ENCODE measurements around the gene GZF1.

The GZF1 gene

GRCh38 chr20:23409800-23410199 is 47.8 kb downstream of the GZF1 start:
- H3K4me1 ChIP-seq (ENCODE audit: control insufficient read depth, insufficient read depth, low read depth, low read length), result peaks cover 3% of the 10 kb centered on the region
- H3K18ac ChIP-seq (ENCODE audit: low read depth in 1 of 2, low read length in 2 of 2), result peak overlapping the region in 1 of 2 experiments; percentile 34
- no peak overlapping the region for H3K4me3 ChIP-seq (ENCODE audit: insufficient read depth in 1 of 2, low read depth in 1 of 2, low read length in 2 of 2)
- H2AFZ ChIP-seq (ENCODE audit: low read depth, low read length), result no peak overlapping the region
- no peaks in the 10 kb centered on the region for H3K9me3 ChIP-seq (ENCODE audit: control insufficient read depth, low read length)
- H2AK5ac ChIP-seq (ENCODE audit: low read length, severe bottlenecking), result no peak overlapping the region
- no peak overlapping the region for H3K23ac ChIP-seq (ENCODE audit: low read length in 2 of 2)
- no peak overlapping the region for H3K9ac ChIP-seq (ENCODE audit: low read length)
- no peaks in the 10 kb centered on the region for H3K36me3 ChIP-seq (ENCODE audit: control insufficient read depth in 1 of 2, insufficient read depth in 2 of 2, low read depth in 1 of 2, low read length in 2 of 2)
- no peak overlapping the region for H3K4me2 ChIP-seq (ENCODE audit: low read length, poor library complexity, severe bottlenecking)
- peak overlapping the region; percentile 6 for H2BK120ac ChIP-seq (ENCODE audit: low read depth, low read length)
- H4K91ac ChIP-seq (ENCODE audit: low read length), result no peak overlapping the region
- H3K4ac ChIP-seq (ENCODE audit: low read depth in 1 of 2, low read length in 2 of 2), result no peak overlapping the region
- H3K79me1 ChIP-seq (replicated peaks; ENCODE audit: low read length, poor library complexity, severe bottlenecking), result peaks cover 10% of the 10 kb centered on the region
- H4K8ac ChIP-seq (ENCODE audit: low read length), result no peak overlapping the region
- no peaks in the 10 kb centered on the region for H3K27me3 ChIP-seq (ENCODE audit: control insufficient read depth in 1 of 2, insufficient read depth in 1 of 2, low read length in 2 of 2)
- no peak overlapping the region for H2BK5ac ChIP-seq (ENCODE audit: low read depth, low read length, poor library complexity, severe bottlenecking)
- peak overlapping the region in 1 of 2 experiments; percentile 55 for H3K14ac ChIP-seq (ENCODE audit: low read length in 2 of 2)
- no peak overlapping the region for H3K27ac ChIP-seq (ENCODE audit: low read length, poor library complexity, severe bottlenecking)
- WGBS, result 95% methylated on average over 3 of the region's 3 CpGs
- peak overlapping the region in 1 of 2 experiments; percentile 31 for H2BK12ac ChIP-seq (ENCODE audit: low read length in 2 of 2)
- H2BK15ac ChIP-seq (ENCODE audit: low read depth, poor library complexity, severe bottlenecking), result no peak overlapping the region
- DNase-seq, result no peak

GRCh38 chr20:23410916-23411695 is 49.1 kb downstream of the GZF1 start:
- Histone ChIP-seq H3K4me2 (ENCODE audit: low read length, poor library complexity, severe bottlenecking) (no peak overlapping the region), H3K9ac (ENCODE audit: low read length) (peak overlapping the region; percentile 30), H3K23ac (ENCODE audit: low read length in 2 of 2) (no peak overlapping the region), H2AK5ac (ENCODE audit: low read length, severe bottlenecking) (no peak overlapping the region), H4K91ac (ENCODE audit: low read length) (no peak overlapping the region), H3K18ac (ENCODE audit: low read depth in 1 of 2, low read length in 2 of 2) (peak overlapping the region in 1 of 2 experiments; percentile 48), H2AFZ (ENCODE audit: low read depth, low read length) (no peak overlapping the region), H3K14ac (ENCODE audit: low read length in 2 of 2) (no peak overlapping the region), H3K36me3 (ENCODE audit: control insufficient read depth in 1 of 2, insufficient read depth in 2 of 2, low read depth in 1 of 2, low read length in 2 of 2) (peaks cover 0 to 3% of the 10 kb centered on the region in 2 experiments), H3K4ac (ENCODE audit: low read depth in 1 of 2, low read length in 2 of 2) (no peak overlapping the region), H2BK12ac (ENCODE audit: low read length in 2 of 2) (no peak overlapping the region), H2BK15ac (ENCODE audit: low read depth, poor library complexity, severe bottlenecking) (no peak overlapping the region), H3K4me1 (ENCODE audit: control insufficient read depth, insufficient read depth, low read depth, low read length) (peaks cover 3% of the 10 kb centered on the region), H3K4me3 (ENCODE audit: insufficient read depth in 1 of 2, low read depth in 1 of 2, low read length in 2 of 2) (peak overlapping the region in 1 of 2 experiments; percentile 6), H4K8ac (ENCODE audit: low read length) (no peak overlapping the region), H2BK5ac (ENCODE audit: low read depth, low read length, poor library complexity, severe bottlenecking) (no peak overlapping the region), H3K27ac (ENCODE audit: low read length, poor library complexity, severe bottlenecking) (no peak overlapping the region), H3K9me3 (ENCODE audit: control insufficient read depth, low read length) (no peaks in the 10 kb centered on the region), H3K27me3 (ENCODE audit: control insufficient read depth in 1 of 2, insufficient read depth in 1 of 2, low read length in 2 of 2) (no peaks in the 10 kb centered on the region), H3K79me1 (replicated peaks; ENCODE audit: low read length, poor library complexity, severe bottlenecking) (peaks cover 9% of the 10 kb centered on the region), H2BK120ac (ENCODE audit: low read depth, low read length) (no peak overlapping the region)
- 100% methylated on average over 1 of the region's 3 CpGs for WGBS
- no peak for DNase-seq

- no peak overlapping the region for H3K4ac ChIP-seq (ENCODE audit: low read depth in 1 of 2, low read length in 2 of 2)
- no peak overlapping the region for H3K18ac ChIP-seq (ENCODE audit: low read depth in 1 of 2, low read length in 2 of 2)
- H3K36me3 ChIP-seq (ENCODE audit: control insufficient read depth in 1 of 2, insufficient read depth in 2 of 2, low read depth in 1 of 2, low read length in 2 of 2), result peaks cover 0 to 3% of the 10 kb centered on the region in 2 experiments
- no peak overlapping the region for H3K14ac ChIP-seq (ENCODE audit: low read length in 2 of 2)
- peak; percentile 65 for DNase-seq
- H3K4me1 ChIP-seq (ENCODE audit: control insufficient read depth, insufficient read depth, low read depth, low read length), result peaks cover 3% of the 10 kb centered on the region
- H3K4me2 ChIP-seq (ENCODE audit: low read length, poor library complexity, severe bottlenecking), result no peak overlapping the region
- no peak overlapping the region for H3K4me3 ChIP-seq (ENCODE audit: insufficient read depth in 1 of 2, low read depth in 1 of 2, low read length in 2 of 2)
- no peak overlapping the region for H2AFZ ChIP-seq (ENCODE audit: low read depth, low read length)
- no peak overlapping the region for H3K9ac ChIP-seq (ENCODE audit: low read length)
- no peak overlapping the region for H2BK120ac ChIP-seq (ENCODE audit: low read depth, low read length)
- 0% methylated on average over 1 of the region's 1 CpG for WGBS
- H3K27me3 ChIP-seq (ENCODE audit: control insufficient read depth in 1 of 2, insufficient read depth in 1 of 2, low read length in 2 of 2), result no peaks in the 10 kb centered on the region
- no peak overlapping the region for H2AK5ac ChIP-seq (ENCODE audit: low read length, severe bottlenecking)
- H2BK15ac ChIP-seq (ENCODE audit: low read depth, poor library complexity, severe bottlenecking), result no peak overlapping the region
- no peak overlapping the region for H3K23ac ChIP-seq (ENCODE audit: low read length in 2 of 2)
- H3K27ac ChIP-seq (ENCODE audit: low read length, poor library complexity, severe bottlenecking), result no peak overlapping the region
- peaks cover 8% of the 10 kb centered on the region for H3K79me1 ChIP-seq (replicated peaks; ENCODE audit: low read length, poor library complexity, severe bottlenecking)
- H4K91ac ChIP-seq (ENCODE audit: low read length), result no peak overlapping the region
- no peak overlapping the region for H2BK12ac ChIP-seq (ENCODE audit: low read length in 2 of 2)
- no peak overlapping the region for H4K8ac ChIP-seq (ENCODE audit: low read length)
- H2BK5ac ChIP-seq (ENCODE audit: low read depth, low read length, poor library complexity, severe bottlenecking), result no peak overlapping the region
- no peaks in the 10 kb centered on the region for H3K9me3 ChIP-seq (ENCODE audit: control insufficient read depth, low read length)
Observed at GRCh38 chr20:23412026-23412425, 50.0 kb downstream of the GZF1 start.

GRCh38 chr20:23413862-23414422 is 52.0 kb downstream of the GZF1 start:
- Histone ChIP-seq H3K9me3 (ENCODE audit: control insufficient read depth, low read length) (no peaks in the 10 kb centered on the region), H4K8ac (ENCODE audit: low read length) (no peak overlapping the region), H3K36me3 (ENCODE audit: control insufficient read depth in 1 of 2, insufficient read depth in 2 of 2, low read depth in 1 of 2, low read length in 2 of 2) (peaks cover 0 to 3% of the 10 kb centered on the region in 2 experiments), H3K4me2 (ENCODE audit: low read length, poor library complexity, severe bottlenecking) (no peak overlapping the region), H3K4ac (ENCODE audit: low read depth in 1 of 2, low read length in 2 of 2) (no peak overlapping the region), H3K27me3 (ENCODE audit: control insufficient read depth in 1 of 2, insufficient read depth in 1 of 2, low read length in 2 of 2) (no peaks in the 10 kb centered on the region), H3K4me3 (ENCODE audit: insufficient read depth in 1 of 2, low read depth in 1 of 2, low read length in 2 of 2) (no peak overlapping the region), H2BK5ac (ENCODE audit: low read depth, low read length, poor library complexity, severe bottlenecking) (no peak overlapping the region), H3K9ac (ENCODE audit: low read length) (no peak overlapping the region), H3K23ac (ENCODE audit: low read length in 2 of 2) (no peak overlapping the region), H2AFZ (ENCODE audit: low read depth, low read length) (no peak overlapping the region), H3K27ac (ENCODE audit: low read length, poor library complexity, severe bottlenecking) (no peak overlapping the region), H2BK12ac (ENCODE audit: low read length in 2 of 2) (no peak overlapping the region), H2AK5ac (ENCODE audit: low read length, severe bottlenecking) (no peak overlapping the region), H3K14ac (ENCODE audit: low read length in 2 of 2) (no peak overlapping the region), H4K91ac (ENCODE audit: low read length) (no peak overlapping the region), H3K18ac (ENCODE audit: low read depth in 1 of 2, low read length in 2 of 2) (no peak overlapping the region), H2BK15ac (ENCODE audit: low read depth, poor library complexity, severe bottlenecking) (no peak overlapping the region), H3K4me1 (ENCODE audit: control insufficient read depth, insufficient read depth, low read depth, low read length) (peaks cover 2% of the 10 kb centered on the region), H3K79me1 (replicated peaks; ENCODE audit: low read length, poor library complexity, severe bottlenecking) (peaks cover 5% of the 10 kb centered on the region), H2BK120ac (ENCODE audit: low read depth, low read length) (no peak overlapping the region)
- DNase-seq, result no peak
- WGBS, result no CpG with 5 or more reads among the region's 3 CpGs

All from mesenchymal stem cell (in vitro differentiated cells and primary cell).